ENCODE measurements around the gene TPBG.

Gene TPBG

DNA sequence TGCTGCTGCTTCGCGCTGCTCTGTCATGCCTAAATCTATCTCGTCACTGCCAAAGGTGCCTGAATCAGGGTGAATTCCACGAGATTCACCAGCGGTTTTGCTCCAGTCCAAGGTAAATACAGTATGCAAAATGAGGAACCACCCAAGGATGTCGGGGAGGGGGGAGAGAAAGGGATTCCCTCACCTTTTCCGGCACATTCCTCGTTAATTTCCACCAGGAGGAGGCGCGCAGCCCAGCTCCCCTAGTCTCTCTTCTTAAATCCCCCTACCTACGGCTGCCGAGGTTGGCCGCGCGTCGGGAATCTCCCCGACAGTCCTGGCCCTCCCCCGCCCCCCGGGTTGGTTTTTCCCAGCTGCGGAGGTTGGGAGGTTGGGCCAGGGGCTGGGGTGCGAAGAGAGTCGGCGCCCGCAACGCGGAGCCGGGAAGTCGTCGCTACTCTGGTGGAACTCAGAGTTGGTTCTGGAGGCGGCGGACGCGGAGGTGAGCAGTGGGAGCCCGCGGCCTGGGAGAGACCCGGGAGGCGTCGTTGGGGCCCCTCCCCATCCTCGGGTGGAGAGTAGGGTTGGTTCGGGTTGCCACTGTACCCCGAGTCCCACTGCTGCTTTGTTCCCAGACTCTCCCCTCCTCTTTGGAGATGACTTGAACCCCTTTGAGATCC lies at the start of gene TPBG:
TSS of gene TPBG (plus strand) at position 390 of the 659 bp plus-strand sequence. CDS start 1,145 bp downstream, outside the sequence.
- DNase-seq, result peak; percentile 73

DNA sequence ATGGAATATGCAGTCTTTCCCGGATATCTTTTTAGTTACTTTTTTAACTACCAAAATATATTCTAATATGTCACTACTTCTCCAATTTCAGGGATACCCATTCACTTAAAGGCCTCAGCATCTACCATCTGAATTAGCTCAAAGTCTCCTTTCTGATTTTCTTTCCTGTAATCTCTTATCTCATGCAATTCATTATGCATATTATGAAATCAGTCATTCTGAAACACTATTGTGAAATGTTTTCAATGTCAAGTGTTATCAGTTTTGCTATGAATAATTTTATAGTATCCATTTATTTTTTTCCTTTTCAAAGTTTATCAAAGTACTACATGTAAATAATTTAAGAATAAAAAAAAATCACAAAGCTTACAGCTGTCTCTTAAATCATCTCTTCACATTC lies 41.2 kb upstream of the TPBG start:
- no peak for DNase-seq

DNA sequence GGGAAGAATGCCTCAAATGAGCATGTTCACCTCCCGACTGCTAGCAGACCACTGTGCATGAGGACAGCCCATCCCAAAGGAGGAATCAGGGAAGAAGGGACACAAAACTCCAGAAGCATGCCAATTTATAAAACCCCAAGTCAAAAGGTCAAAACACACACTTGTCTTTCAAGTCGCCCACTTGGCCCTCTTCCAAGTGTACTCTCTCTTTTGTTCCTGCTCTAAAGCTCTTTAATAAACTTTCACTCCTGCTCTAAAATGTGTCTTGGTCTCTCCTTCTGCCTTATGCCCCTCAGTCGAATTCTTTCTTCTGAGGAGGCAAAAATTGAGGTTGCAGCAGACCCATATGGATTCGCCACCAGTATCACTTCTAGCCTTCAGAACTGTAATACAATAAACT lies 33.9 kb upstream of the TPBG start:
- DNase-seq, result no peak

DNA sequence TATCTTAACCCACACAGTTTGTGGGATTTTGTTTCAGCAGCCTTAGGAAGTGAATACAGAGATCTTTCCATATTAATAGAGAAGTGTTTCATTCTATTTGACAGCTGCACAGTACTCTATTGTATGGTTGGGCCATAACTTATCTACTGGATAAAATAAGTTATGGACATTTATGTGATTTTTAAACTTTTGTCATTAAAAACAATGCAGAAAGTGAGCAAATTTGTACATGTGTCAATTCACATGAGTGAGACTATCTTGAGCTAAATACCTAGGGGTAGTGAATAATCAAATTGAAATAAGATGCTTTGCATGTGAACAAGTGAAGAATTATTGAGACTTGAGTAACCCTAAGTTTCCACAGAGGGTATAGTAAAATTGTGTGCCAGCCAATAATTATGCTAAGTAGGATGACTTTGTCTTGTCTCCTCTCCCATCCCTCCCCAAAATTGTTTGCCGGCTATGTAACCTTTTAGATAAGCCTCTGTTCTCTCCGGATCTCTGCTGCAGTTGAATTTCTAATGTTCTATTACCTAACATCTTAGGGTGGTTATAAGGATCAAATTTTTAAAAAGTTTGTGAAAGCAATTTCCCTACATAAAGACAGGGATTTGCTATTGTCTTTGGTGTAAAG lies 33.3 kb upstream of the TPBG start:
- DNase-seq, result no peak

DNA sequence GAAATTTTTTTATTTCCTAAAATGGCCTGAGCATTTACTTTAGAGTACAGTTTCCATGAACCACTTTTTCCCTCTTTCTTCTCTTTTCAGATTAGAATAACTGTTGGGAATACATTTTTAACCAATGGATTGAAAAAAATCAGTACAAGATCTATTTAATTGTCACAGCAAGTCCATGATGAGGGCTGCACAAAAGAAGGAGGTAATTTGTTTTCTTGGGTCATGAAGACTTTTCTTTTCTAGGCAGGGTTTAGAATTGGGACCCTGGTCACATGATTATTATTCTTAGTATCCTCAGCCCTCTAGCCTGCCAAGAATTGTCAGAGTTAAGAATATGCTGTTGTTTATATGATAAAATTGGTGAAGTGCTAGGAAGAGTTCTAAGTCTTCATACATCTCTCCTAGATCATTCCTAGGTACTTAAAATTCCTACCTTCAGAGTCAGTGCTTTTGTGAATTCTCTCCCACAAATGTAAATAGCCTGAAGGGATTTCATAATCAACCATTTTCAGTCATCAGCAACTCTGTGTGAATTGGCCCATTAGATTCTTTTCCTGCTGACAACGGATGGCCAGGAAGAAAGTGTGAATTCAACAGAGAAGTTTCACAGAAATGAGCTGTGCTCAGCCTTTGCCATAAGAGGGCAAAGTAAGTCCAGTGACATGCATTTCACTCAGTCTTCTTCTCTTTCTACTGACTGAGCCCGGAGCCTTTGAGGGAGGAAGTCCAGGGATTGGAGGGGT lies 32.4 kb upstream of the TPBG start:
- DNase-seq, result peak; percentile 59

GRCh38 chr6:82333781-82334180 lies 29.8 kb upstream of the TPBG start:
- DNase-seq, result no peak

- DNase-seq, result no peak
These were observed 25.8 kb upstream of the TPBG start for GRCh38 chr6:82337688-82338257.

GRCh38 chr6:82348130-82348529 lies 15.5 kb upstream of the TPBG start:
- DNase-seq, result no peak

DNA sequence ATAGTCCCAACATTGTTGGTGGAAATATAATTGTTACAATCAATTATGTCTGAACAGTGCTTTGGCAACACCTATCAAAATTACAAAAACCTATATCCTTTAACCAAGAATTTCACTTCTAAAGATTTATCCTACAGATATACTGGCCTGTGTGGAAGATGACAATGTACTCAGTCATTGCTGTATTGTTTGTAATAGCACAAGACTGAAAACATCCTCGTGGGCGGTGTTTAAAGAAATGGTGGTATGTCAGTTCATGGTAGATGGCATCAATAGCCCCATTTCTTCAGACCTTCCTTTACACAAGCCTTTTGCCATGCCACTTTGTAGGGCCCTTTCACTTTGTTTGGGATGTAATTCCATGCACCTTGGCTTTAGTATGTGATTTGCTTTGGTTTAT lies 9.8 kb upstream of the TPBG start:
- no peak for DNase-seq

- DNase-seq, result no peak
These were observed 3.1 kb upstream of the TPBG start for GRCh38 chr6:82360552-82360951.

GRCh38 chr6:82361631-82362030 lies 2.0 kb upstream of the TPBG start:
- DNase-seq, result no peak

DNA sequence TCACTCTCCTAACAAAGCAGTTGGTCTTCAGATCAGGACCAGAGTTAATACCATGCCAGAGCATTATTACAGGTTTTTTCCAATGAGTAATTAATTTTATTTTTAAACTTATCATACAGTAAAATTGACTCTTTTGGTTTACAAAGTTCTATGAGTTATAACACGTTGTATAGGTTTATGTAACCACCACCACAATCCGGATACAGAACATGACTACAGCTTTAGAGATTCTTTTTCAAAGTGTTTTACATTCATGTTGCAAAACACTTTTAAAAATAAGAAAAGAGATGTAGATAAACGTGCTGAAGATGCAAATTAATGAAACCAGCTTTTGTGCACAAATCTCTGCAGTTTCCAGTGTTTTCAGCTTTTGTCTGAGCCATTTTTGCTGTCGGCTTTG lies 1.5 kb upstream of the TPBG start:
- no peak for DNase-seq

- peak; percentile 93 for DNase-seq
These were observed 664 bp upstream of the TPBG start for GRCh38 chr6:82362878-82363427.

- DNase-seq, result peak; percentile 70
These were observed 734 bp downstream of the TPBG start for GRCh38 chr6:82364087-82365015.

DNA sequence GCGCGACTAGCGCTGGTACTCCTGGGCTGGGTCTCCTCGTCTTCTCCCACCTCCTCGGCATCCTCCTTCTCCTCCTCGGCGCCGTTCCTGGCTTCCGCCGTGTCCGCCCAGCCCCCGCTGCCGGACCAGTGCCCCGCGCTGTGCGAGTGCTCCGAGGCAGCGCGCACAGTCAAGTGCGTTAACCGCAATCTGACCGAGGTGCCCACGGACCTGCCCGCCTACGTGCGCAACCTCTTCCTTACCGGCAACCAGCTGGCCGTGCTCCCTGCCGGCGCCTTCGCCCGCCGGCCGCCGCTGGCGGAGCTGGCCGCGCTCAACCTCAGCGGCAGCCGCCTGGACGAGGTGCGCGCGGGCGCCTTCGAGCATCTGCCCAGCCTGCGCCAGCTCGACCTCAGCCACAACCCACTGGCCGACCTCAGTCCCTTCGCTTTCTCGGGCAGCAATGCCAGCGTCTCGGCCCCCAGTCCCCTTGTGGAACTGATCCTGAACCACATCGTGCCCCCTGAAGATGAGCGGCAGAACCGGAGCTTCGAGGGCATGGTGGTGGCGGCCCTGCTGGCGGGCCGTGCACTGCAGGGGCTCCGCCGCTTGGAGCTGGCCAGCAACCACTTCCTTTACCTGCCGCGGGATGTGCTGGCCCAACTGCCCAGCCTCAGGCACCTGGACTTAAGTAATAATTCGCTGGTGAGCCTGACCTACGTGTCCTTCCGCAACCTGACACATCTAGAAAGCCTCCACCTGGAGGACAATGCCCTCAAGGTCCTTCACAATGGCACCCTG lies 1.6 kb downstream of the TPBG start:
- DNase-seq, result peak; percentile 26

- no peak for DNase-seq
These were observed 4.1 kb downstream of the TPBG start for GRCh38 chr6:82367704-82368103.

DNA sequence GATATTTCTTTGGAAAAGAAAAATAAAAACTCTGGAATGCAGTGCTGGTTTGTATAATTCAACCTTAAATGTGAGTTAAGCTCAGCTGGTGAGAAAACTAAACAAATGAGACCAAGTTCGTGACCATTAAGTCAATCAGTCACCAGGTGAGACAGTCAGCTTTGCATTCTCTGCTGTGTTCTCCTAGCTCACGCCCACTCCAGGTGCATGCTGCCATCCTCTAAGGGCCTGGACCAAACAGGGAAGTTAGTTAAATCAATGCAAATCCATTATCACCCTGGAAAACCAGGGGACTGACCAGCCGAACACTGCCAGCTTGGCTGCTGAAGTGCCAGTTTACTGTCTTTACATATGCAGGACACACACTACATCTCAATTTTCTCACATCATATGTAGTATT lies 7.2 kb downstream of the TPBG start:
- no peak for DNase-seq

DNA sequence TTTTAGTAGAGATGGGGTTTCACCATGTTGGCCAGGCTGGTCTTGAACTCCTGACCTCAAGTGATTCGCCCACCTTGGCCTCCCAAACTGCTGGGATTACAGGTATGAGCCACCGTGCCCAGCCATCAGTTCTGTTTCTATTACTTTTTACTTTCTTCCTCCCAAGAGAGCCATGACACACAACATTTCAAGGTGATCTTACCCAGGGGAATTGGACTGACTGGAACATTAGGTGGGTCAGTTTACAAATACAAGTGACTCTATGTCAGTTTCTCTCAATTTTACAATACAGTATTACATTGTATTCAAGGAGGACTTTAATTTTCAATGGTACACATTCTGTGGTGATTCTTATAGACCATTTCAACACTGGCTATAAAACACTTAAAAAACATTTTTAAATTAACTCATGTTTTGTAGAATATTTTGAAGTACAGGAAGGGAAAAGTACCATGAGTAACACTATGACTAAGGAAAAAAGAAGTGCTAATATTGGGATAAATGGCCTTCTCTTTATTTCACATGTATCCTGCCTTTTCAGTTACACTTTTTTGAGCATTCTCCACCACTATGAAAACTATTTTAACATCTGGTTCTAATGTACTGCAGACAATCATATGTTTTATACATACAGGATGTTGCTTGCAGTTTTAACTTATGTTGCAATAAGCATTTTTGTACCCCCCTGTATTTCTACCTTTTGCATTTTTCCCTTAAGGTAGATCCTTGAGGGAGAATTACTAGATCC lies 8.4 kb downstream of the TPBG start:
- peak; percentile 79 for DNase-seq

DNA sequence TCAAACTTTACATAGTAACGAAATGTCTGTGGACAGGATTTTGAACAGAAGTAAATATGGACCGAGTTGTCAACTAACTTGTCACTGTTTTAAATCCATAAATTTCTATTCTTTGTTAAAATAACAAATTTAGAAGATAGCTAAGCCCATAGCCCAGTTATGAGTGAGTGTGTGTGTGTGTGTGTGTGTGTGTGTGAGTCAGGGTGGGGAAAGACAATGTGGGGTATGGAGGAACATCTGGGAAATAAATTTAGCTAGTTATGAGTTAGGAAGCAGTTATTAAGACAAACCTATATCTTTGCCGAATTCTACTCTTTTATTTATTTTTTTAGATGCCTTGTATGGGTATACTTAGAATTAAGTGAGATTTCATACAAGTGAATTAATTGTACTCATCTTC lies 9.0 kb downstream of the TPBG start:
- peak; percentile 35 for DNase-seq

DNA sequence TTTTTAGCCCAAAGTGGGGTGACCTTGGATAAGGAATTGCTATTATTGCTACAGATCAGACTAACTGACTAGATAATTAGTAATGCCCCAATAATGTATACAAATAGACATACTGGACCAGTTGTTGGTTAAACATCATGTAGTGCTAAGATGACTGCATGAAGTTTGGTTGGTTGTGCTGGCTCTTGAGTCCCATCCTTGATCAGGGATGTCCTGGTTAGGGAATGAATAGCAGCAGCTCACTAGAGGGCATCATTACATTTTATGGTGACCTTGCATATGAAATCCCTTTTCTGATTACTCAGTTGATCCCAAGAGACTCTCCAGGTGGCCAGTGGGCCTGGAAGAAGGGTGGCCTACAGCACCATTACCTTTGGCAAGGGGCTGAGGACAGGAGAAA lies 10.9 kb downstream of the TPBG start:
- DNase-seq, result peak; percentile 78

DNA sequence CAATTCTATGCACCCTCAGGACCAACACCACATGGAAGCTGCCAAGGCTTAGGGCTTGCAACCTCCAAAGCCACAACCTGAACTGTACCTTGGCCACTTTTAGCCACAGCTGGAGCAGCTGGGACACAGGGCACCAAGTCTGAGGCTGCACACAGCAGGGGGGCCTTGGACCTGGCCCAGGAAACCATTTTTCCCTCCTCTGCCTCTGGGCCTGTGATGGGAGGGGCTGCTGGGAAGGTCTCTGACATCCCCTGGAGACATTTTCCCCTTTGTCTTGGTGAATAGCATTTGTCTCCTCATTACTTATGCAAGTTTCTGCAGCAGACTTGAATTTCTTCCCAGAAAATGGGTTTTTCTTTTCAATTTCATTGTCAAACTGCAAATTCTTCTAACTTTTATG lies 13.0 kb downstream of the TPBG start:
- DNase-seq, result no peak
